Activated effector memory CD4-positive, alpha-beta T cell treated with Interleukin-2 at 50 U/mL for 16 hours (primary cell): ENCODE measurements around the gene TMUB2.
A peak's percentile ranks its signal among the peaks of the same experiment; 100 is the strongest.

Experiments
- DNase-seq: peaks from one replicate; pipeline ENCODE4 v3.0.0-alpha.2; 2020

Gene TMUB2

GRCh38 chr17:44204441-44204882 is 17.7 kb downstream of the TMUB2 start:
- no peak for DNase-seq

- no peak for DNase-seq
Observed at GRCh38 chr17:44205962-44206824, 19.4 kb downstream of the TMUB2 start.

DNA sequence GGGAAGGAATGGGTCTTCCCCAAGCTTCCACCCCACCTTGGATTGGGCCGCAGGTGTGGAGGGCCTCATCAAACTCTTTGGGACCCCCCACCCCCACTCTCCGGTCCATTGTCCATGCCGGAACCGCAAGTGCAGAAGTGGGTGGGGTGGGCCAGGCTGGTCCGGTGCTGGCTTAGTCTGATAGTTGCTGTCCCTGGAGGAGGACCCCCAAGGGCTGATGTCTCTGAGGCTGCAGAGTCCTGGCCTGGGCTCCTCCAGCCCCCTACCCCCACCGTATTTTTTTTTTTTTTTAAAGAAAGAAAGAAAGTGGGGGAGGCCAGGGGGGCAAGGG is 20.0 kb downstream of the TMUB2 start:
- DNase-seq: no peak

GRCh38 chr17:44207319-44207718 is 20.5 kb downstream of the TMUB2 start:
- no peak for DNase-seq

- no peak for DNase-seq
Observed at GRCh38 chr17:44207743-44208142, 21.0 kb downstream of the TMUB2 start.

- DNase-seq: no peak
Observed at GRCh38 chr17:44209786-44210341, 23.1 kb downstream of the TMUB2 start.

- peak; percentile 88 for DNase-seq
Observed at GRCh38 chr17:44210342-44211192, 23.8 kb downstream of the TMUB2 start.

DNA sequence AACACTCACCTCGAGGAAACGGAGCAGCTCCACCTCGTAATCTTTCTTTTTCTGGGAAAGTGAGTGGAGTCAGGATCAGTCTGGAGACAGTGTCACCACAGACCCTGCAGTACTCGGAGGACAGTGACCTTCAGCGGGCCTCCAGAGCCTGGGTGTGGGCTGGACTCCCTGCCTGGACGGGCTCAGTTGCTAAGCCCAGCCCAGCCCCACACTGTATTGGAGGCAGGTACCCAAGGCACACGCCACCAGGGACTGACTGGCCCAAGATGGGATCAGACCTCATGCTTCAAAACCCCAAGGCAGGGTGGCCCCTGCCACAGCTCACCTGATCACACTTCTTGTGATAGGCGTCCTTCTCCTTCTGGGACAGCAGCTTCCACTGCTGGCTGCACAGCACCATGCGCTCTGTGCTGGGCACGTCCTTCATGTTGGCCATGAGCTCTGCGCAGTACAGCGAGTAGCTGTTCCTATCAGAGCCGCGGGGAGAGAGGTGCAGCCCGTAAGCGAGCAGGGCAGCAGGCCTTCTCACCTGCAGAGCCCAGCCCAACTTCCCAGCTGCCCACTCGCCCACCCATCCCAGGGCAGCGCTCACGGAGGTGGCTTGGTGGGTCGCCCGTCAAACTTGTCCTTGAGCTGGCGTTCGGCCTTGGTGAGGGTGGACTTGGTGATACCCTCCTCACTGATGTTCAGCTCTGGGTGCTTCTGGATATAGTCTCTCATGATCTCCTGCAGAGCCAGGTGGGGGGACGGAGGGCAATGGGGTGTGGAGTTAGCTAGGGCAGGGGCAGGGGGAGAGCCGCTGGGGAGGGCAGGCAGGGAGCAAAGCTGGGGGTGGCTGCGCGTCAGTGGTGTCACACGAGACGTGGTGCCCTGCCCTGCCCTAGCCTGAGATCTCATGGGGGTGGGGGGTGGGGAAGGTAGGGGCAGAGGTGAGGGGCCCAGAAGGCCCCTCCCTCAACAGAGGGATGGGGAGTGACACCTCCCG is 24.8 kb downstream of the TMUB2 start:
- DNase-seq: no peak

DNA sequence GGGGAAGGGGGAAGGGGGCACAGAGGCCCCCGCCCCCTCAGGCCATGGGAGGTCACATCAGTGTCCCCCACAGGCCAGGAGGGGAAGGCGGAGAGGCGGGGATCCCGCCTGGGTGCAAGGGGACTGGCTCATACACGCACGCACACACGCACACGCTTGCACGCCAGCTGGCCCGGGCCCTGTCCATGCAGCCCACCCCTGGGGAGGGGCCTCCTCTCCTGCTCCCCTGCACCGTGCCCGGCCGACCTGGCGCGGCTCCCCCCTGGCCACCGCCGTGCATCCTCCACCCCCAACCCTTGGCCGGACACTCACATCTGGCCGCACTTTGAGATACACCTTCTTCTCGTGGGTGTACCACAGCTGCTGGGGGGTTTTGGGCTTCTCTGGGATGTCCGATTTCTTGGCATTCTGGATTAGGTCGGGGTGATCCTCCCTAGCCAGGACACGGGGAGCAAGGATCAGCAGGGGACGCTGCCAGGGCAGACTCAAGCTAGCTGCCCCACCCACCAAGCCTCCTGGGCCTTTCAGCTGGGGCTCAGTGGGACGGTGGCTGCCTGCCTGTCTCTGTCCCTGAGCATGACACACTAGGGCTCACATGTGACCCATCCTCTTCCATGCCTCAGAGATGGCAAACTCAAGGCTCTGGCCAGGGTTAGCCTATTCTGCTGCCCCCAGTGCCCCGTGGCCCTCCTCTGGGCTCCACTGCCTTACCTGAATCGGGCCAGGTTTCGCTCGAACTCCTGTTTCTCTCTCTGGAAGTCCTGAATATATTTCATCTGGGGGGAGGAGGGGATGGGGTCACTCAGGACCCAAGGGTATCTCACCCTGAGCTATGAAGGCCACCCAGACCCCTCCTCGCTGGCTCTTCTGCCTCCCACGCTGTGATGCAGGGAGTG is 26.0 kb downstream of the TMUB2 start:
- no peak for DNase-seq

GRCh38 chr17:44213403-44214229 is 26.8 kb downstream of the TMUB2 start:
- no peak for DNase-seq

DNA sequence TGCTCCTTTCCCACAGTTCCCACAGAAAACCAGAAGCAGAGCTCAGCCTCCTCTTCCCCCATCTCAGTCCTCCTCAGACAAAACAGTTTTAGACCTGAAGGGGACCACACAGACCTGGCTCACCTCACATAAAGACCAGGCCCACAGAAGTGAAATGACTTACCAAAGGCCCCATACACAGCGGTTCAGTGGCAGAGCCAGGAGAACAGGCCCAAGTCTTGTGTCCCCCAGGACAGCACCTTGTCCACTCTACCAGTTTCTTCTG is 27.4 kb downstream of the TMUB2 start:
- DNase-seq: no peak

DNA sequence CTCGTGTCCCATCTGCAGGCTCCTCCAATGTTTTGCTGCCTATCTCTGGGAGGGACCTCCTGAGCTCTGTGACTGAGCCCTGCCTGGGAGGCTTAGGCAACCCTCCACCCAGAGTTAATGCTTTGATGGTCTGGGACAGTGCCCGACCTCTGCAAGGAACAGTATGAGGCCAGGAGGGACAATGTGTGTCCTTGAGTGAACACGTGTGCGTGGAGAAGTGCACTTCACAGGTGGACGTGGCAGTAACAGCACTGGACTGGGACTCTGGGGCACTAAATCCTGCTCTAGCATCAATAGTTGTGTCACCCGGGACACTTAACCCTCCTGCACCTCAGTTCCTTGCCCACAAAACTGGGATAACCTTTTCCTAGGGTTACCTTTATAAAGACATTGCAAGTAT is 28.1 kb downstream of the TMUB2 start:
- no peak for DNase-seq

DNA sequence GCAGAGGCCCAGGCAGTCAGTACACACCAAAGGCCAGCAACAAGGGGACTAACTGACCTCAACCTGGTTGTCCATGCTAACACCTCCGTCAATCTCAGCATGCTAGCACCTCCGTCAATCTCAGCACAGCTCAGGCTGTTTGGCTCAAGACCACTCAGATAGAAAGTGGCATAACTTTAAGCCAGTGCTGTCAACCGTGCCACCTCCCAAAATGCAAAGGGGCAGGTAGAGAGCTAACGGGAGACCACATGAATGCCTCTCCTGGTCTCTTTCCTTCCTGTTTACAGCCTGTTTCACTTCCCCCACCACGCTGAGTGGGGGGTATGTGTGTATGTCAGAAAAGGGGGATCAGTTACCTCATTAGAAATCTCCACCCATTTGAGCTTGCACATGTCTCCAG is 29.4 kb downstream of the TMUB2 start:
- no peak for DNase-seq

DNA sequence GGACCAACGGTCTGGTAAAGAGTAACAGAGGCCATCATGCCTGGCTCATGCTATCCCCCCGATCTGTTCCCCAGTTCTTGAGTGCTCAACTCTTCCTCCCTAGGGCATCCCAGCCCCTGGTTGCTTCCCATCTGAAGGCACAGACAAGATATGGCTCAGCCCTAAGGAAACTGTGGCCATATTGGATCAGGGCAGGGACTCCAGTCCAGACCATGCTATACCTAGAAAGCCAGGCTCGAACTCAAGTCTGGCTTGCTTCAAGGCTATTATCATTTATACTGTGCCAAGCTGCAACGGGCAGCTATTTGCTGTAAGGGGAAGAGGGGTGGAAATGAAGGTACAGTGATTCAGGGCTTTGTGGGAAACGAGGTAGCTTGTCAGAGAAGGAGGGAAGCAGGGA is 29.9 kb downstream of the TMUB2 start:
- no peak for DNase-seq

GRCh38 chr17:44217738-44218343 is 31.1 kb downstream of the TMUB2 start:
- no peak for DNase-seq

- DNase-seq: peak; percentile 85
Observed at GRCh38 chr17:44218344-44219107, 31.8 kb downstream of the TMUB2 start.

DNA sequence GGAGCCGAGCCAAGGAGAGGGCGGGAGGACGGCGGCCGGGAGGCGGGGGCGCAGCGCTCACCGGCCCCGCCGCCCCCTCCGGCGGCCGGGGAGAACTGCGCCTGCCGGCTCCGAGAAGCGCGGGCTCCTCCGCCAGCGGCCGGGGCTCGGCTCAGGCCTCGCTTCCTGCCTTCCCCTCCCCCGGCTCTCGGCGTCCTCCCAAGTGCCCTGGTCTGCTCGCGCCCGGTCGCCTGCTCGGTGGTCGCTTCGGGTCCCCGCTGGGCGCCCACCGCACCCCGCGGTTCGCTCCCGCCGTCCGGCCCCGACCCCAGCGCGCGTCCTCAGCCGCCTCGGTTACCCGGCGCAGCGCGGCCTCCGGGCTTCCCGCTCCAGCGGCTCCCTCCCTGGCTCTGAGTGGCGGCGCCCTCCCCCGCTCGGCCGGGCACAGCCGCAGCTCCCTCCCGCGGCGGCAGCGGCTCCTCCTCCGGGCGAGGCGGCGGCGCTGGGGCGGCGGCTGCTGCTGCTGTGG is 32.4 kb downstream of the TMUB2 start:
- DNase-seq: peak; percentile 62

DNA sequence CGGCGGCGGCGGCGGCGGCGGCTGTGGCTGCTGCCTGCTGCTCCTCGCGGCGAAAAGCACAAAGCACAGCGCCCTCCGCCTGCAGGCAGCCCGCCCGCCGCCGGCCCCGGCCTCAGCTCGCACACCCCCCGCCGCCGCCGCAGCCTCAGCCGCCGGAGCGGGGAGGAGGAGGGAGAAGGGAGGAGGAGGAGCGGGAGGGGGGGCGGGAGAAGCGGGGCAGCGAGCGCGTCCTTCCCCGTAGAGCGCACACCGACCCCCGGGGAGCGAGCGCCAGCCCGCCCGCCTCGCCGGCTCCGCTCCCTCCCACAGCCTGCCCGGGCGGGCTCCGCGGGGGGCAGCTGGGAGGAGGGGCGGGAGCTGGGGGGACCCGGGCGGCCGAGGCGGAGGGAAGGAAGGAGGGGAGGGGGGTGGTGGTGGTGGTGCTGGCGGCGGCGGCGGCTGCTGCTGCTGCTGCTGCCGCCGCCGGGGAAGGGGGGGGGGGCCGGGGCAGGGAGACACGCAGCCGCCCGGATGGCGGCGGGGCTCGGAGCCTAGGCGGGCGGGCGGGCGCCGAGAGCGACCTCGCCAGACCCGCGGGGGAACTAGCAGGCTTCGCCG is 32.9 kb downstream of the TMUB2 start, which contains the start of gene UBTF:
Gene UBTF (minus strand): TSS at position 60 of the 597 bp plus-strand sequence. CDS start 1,446 bp downstream, outside the sequence.
- DNase-seq: peak; percentile 68
